Lower leg skin (tissue), 4 donors: ENCODE measurements around the gene CLEC2D. TPM values are rescaled to one million over a fixed set of nuclear protein-coding genes. Genes with fewer than 3 reads are reported as not detected.

ENCODE experiments used
- DNase-seq, 2 donors: peaks; one replicate each; pipeline ENCODE4 v3.0.0-alpha.2; 2019; ENCODE audit warnings: low spot score in 2 of 2
- H3K4me3 ChIP-seq: fragments of 200-600 bp; sonication (generic); 2 replicates; pipeline ENCODE4 v1.5.1; 2017; ENCODE audit warnings: mild to moderate bottlenecking, low read depth; ENCODE audit not compliant: poor library complexity, severe bottlenecking
- CTCF ChIP-seq, 3 donors: fragments of 450-650 bp; IDR thresholded peaks; one replicate each; pipeline ENCODE4 v1.5.1; 2016; ENCODE audit warnings: antibody characterized with exemption in 3 of 3, mild to moderate bottlenecking in 3 of 3, moderate library complexity in 2 of 3
- POLR2A ChIP-seq, 2 donors: fragments of 450-650 bp; IDR thresholded peaks; one replicate each; pipeline ENCODE4 v1.6.1; 2016 to 2017; ENCODE audit warnings: antibody characterized with exemption in 2 of 2, mild to moderate bottlenecking in 1 of 2, moderate library complexity in 1 of 2
- WGBS, 2 donors: methylation state at CpG; one replicate each; pipeline ENCODE4 v1.1.5; 2018; 5-methylcytosine and 5-hydroxymethylcytosine counted together
- intact Hi-C: fragments of 100-400 bp; cut with DNase I; formaldehyde crosslinking; loops from one replicate; pipeline ENCODE4 v1.15.0; 2023; ENCODE audit warnings: low total_unique reads
- total RNA-seq, 4 donors: library from RNA; depleted of rRNA; stranded (reverse); fragments of >200 nt; gene quantifications; one replicate each; pipeline ENCODE4 v1.1.0, GENCODE V29; 2016

Gene CLEC2D
- total RNA-seq, 4 donors from 2014 or later = 1.6 to 7.8 (median 2.5) TPM

DNA sequence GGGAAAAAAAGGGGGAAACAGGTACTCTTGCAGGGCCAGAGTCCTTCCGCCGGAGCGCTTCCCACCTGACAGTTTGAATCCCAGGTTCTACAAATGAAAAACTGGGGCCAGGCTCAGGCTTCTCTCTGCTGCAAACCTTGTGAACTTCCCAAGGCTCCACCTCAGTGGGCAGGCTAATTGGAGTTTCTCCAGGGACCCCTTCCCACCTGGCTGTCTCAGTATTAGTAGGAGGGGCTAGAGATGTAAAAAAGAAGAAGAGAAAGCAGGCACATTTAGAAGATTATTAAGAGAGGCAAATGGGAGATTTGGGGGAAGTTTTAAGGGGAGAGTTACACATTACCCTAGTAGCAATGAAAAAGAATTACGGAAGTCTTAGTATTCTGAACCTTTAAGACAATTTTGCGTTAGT is 20.0 kb upstream of the CLEC2D start:
- WGBS, 2 donors = 27 to 34% methylated on average over 5 of the region's 5 CpGs
- peak overlapping the region; percentile 32 for H3K4me3 ChIP-seq
- intact Hi-C loops = no loop called here
- TF ChIP-seq POLR2A (IDR thresholded peaks at IDR 0.05) = no peak
- TF ChIP-seq CTCF (IDR thresholded peaks at IDR 0.05) = no peak
- no peak for DNase-seq

DNA sequence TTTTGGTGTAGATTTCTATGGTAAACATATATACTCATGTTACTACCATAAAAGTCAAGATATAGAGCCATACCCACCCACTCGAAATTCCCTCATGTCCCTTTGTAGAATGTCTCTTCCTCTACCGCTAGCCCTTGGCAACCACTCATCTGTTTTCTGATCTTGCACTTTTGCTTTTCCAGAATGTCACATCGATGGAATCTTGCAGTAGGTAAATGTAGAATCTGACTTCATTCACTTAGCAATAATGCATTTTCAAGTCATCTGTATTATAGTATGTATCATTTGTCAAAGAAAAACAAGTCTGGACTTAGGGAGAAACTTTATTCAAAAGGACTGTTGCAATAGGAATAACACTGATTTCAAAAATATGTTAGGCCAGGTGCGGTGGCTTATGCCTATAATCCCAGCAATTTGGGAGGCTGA is 19.3 kb upstream of the CLEC2D start:
- no peak for TF ChIP-seq CTCF (IDR thresholded peaks at IDR 0.05)
- TF ChIP-seq POLR2A (IDR thresholded peaks at IDR 0.05) = no peak
- H3K4me3 ChIP-seq = no peak overlapping the region
- intact Hi-C loops = no loop called here
- no peak for DNase-seq
- WGBS, 2 donors = 32 to 44% methylated on average over 4 of the region's 4 CpGs

DNA sequence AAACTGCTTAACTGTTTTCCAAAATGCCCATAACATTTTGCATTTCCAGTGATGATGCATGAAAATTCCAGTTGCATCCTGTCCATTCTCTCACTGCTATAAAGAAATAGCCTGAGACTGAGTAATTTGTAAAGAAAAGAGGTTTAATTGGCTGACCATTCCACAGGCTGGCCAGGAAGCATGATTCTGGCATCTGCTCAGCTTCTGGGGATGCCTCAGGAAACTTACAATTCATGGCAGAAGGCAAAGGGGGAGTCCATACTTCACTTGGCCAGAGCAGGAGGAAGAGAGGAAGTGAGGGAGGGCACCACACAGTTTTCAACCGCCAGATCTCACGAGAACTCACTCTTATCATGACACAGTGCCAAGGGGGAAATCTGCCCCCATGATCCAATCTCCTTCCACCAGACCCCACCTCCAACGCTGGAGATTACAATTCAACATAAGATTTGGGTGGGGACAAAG is 18.2 kb upstream of the CLEC2D start:
- no peak overlapping the region for H3K4me3 ChIP-seq
- intact Hi-C loops = no loop called here
- TF ChIP-seq CTCF (IDR thresholded peaks at IDR 0.05) = no peak
- no peak for TF ChIP-seq POLR2A (IDR thresholded peaks at IDR 0.05)
- WGBS, 2 donors = 71 to 89% methylated on average over 3 of the region's 3 CpGs
- DNase-seq = no peak

GRCh38 chr12:9660046-9660445 is 9.5 kb upstream of the CLEC2D start:
- TF ChIP-seq POLR2A (IDR thresholded peaks at IDR 0.05) (no peak), CTCF (IDR thresholded peaks at IDR 0.05) (no peak)
- no peak overlapping the region for H3K4me3 ChIP-seq
- no peak for DNase-seq
- intact Hi-C loops = no loop called here
- WGBS, 2 donors = 88 to 100% methylated on average over 1 of the region's 1 CpG

GRCh38 chr12:9661720-9662119 is 7.8 kb upstream of the CLEC2D start:
- no peak overlapping the region for H3K4me3 ChIP-seq
- whole genome bisulfite sequencing, 2 donors = 91 to 96% methylated on average over 2 of the region's 2 CpGs
- TF ChIP-seq CTCF (IDR thresholded peaks at IDR 0.05) (no peak), POLR2A (IDR thresholded peaks at IDR 0.05) (no peak)
- no peak for DNase-seq
- intact Hi-C loops = no loop called here

GRCh38 chr12:9662488-9662887 is 7.0 kb upstream of the CLEC2D start:
- no peak overlapping the region for H3K4me3 ChIP-seq
- no peak for DNase-seq
- intact Hi-C loops = no loop called here
- TF ChIP-seq POLR2A (IDR thresholded peaks at IDR 0.05) = no peak
- no peak for TF ChIP-seq CTCF (IDR thresholded peaks at IDR 0.05)
